HG03135 (cell line): ENCODE results near the gene KMT2A.
A peak's percentile ranks its signal among the peaks of the same experiment; 100 is the strongest.
"Not testable (repeated sequence)": the region's sequence is repeated elsewhere in the genome, so short reads cannot be mapped to it uniquely, and the experiment has no call there.

Source experiments
- ATAC-seq: cut with Tn5 transposase; IDR thresholded peaks from one replicate; pipeline ENCODE4 v1.9.1; 2021; ENCODE audit warnings: mild to moderate bottlenecking, moderate library complexity; ENCODE audit not compliant: unreplicated experiment

The KMT2A gene

GRCh38 chr11:118481238-118481637 lies 44.9 kb downstream of the KMT2A start:
- ATAC-seq, result not testable (repeated sequence)

- no peak for ATAC-seq
These were observed 48.1 kb downstream of the KMT2A start for GRCh38 chr11:118484405-118484804.

- no peak for ATAC-seq
These were observed 49.0 kb downstream of the KMT2A start for GRCh38 chr11:118485273-118485672.

- no peak for ATAC-seq
These were observed 52.3 kb downstream of the KMT2A start for GRCh38 chr11:118488480-118489109.

- ATAC-seq, result no peak
These were observed 54.7 kb downstream of the KMT2A start for GRCh38 chr11:118491041-118491440.

- no peak for ATAC-seq
These were observed 61.5 kb downstream of the KMT2A start for GRCh38 chr11:118497831-118498230.

GRCh38 chr11:118503216-118503615 lies 66.9 kb downstream of the KMT2A start:
- no peak for ATAC-seq

- no peak for ATAC-seq
These were observed 75.3 kb downstream of the KMT2A start for GRCh38 chr11:118511601-118512000.

- no peak for ATAC-seq
These were observed 77.8 kb downstream of the KMT2A start for GRCh38 chr11:118514103-118514502.

- no peak for ATAC-seq
These were observed 83.3 kb downstream of the KMT2A start for GRCh38 chr11:118519549-118519948.

- no peak for ATAC-seq
These were observed 85.6 kb downstream of the KMT2A start for GRCh38 chr11:118521892-118522311.

GRCh38 chr11:118522571-118523072 lies 86.3 kb downstream of the KMT2A start:
- no peak for ATAC-seq

GRCh38 chr11:118524356-118524755 lies 88.1 kb downstream of the KMT2A start:
- no peak for ATAC-seq

GRCh38 chr11:118524757-118525470 lies 88.6 kb downstream of the KMT2A start:
- no peak for ATAC-seq

GRCh38 chr11:118526688-118527087 lies 90.4 kb downstream of the KMT2A start:
- ATAC-seq, result no peak

GRCh38 chr11:118527109-118527508 lies 90.8 kb downstream of the KMT2A start, which contains the start of gene TTC36:
TTC36 (plus strand) TSS chr11:118527474; CDS start chr11:118527495, 21 bp downstream.
- no peak for ATAC-seq

- ATAC-seq, result no peak
These were observed 92.2 kb downstream of the KMT2A start for GRCh38 chr11:118528511-118528910.

- no peak for ATAC-seq
These were observed 93.4 kb downstream of the KMT2A start for GRCh38 chr11:118529584-118530175.

- ATAC-seq, result no peak
These were observed 93.9 kb downstream of the KMT2A start for GRCh38 chr11:118530180-118530682.

GRCh38 chr11:118530683-118531596 lies 94.6 kb downstream of the KMT2A start, which contains the start of gene TMEM25:
TMEM25 (plus strand) TSS chr11:118531192; CDS start chr11:118531802, 610 bp downstream.
- peak; percentile 67 for ATAC-seq
